ENCODE results near the gene SOWAHA.

The SOWAHA gene

GRCh38 chr5:132778856-132779255 is 34.2 kb upstream of the SOWAHA start:
- TF ChIP-seq ZFX (IDR thresholded peaks at IDR 0.05; ENCODE audit: borderline replicate concordance), result no peak
- TF ChIP-seq, protein P1, sequence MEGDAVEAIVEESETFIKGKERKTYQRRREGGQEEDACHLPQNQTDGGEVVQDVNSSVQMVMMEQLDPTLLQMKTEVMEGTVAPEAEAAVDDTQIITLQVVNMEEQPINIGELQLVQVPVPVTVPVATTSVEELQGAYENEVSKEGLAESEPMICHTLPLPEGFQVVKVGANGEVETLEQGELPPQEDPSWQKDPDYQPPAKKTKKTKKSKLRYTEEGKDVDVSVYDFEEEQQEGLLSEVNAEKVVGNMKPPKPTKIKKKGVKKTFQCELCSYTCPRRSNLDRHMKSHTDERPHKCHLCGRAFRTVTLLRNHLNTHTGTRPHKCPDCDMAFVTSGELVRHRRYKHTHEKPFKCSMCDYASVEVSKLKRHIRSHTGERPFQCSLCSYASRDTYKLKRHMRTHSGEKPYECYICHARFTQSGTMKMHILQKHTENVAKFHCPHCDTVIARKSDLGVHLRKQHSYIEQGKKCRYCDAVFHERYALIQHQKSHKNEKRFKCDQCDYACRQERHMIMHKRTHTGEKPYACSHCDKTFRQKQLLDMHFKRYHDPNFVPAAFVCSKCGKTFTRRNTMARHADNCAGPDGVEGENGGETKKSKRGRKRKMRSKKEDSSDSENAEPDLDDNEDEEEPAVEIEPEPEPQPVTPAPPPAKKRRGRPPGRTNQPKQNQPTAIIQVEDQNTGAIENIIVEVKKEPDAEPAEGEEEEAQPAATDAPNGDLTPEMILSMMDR (IDR thresholded peaks at IDR 0.05), result no peak
- H3K27ac ChIP-seq, result no peak overlapping the region

DNA sequence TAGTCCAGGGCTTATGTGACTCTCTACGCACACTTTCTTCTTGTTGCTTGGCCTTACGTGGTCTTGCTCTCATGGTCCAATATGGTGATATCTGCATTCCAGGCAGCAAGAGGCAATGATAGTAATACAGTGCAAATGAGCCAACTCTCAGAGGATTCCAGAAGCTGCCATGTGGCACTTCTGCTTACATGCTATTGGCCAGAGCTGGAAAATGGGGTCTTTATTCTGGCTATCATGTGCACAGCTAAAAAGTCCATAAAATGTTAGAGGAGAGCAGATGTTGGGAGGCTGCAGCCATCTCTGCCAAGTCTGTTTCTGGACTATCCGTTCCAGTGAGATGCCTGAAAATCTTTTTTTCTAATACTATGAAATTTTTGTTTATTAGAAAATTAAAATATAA is 33.1 kb upstream of the SOWAHA start:
- no peak overlapping the region for H3K27ac ChIP-seq

GRCh38 chr5:132780577-132780976 is 32.5 kb upstream of the SOWAHA start:
- H3K27ac ChIP-seq, result no peak overlapping the region
- TF ChIP-seq ZFX (IDR thresholded peaks at IDR 0.05; ENCODE audit: borderline replicate concordance), result no peak
- TF ChIP-seq, protein P1 (IDR thresholded peaks at IDR 0.05), result no peak

More for the DNA sequence above, 33.1 kb upstream of the SOWAHA start:
- TF ChIP-seq, protein P1 (IDR thresholded peaks at IDR 0.05), result no peak
- no peak for TF ChIP-seq ZFX (IDR thresholded peaks at IDR 0.05; ENCODE audit: borderline replicate concordance)

DNA sequence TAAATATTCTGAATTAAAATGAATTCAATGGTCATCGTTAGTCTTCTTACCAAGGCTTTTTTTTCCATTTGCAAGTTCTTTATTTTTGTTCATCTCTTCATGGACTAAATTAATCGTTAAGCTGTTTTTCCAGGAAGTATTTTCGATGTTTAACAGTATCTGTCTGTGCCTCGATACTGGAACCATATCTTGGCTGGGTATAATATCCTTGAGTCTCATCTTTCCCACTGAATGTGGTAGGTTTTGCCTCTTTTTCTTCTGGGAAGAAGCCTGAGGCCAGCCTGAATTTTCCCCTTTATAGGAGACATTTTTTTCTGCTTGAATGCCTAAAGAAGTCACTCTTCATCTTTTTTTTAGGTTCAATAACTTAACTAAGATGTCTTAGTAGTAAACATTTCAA is 32.1 kb upstream of the SOWAHA start:
- TF ChIP-seq ZFX (IDR thresholded peaks at IDR 0.05; ENCODE audit: borderline replicate concordance), result no peak
- TF ChIP-seq, protein P1 (IDR thresholded peaks at IDR 0.05), result no peak
- no peak overlapping the region for H3K27ac ChIP-seq

DNA sequence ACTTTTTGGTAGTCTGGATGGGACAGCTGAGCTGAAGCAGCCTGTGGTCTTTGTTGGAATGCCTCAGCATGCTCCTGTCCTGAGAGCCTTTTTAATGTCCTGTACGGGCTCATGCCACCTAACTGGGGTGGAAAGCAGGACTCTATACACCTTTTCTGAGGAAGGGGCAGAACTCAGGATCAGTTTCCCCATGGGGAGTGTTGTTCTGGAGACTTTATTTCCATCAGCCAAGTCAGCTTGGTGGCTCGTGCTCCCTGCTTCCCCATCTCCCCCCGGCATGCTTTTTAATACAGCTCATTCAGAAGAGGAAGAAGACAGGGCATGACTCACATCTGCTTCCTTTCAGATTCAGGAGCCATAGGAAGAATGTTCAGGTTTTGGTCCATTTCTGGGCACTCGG is 31.0 kb upstream of the SOWAHA start:
- TF ChIP-seq, protein P1 (IDR thresholded peaks at IDR 0.05), result no peak
- no peak for TF ChIP-seq ZFX (IDR thresholded peaks at IDR 0.05; ENCODE audit: borderline replicate concordance)
- H3K27ac ChIP-seq, result no peak overlapping the region

DNA sequence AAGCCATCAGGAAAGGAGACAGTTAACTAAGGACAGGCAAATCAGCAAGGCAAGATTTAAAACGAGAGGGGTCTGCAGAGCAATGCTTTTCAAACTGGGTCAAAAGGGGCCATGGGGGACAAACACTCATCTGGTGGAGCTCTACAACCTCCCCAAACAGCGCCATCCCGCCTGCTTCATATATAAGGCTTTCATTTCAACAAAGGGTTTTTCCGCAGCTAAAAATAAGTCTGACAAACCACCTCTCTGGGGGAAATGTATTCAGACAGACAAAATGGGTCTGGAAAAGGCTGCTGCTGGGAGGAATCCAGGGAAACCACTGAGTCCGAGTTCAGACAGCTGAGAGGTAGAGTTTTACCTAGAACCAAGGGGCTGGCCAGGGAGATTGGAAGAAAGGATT is 27.7 kb upstream of the SOWAHA start:
- H3K27ac ChIP-seq, result no peak overlapping the region
- TF ChIP-seq ZFX (IDR thresholded peaks at IDR 0.05; ENCODE audit: borderline replicate concordance), result no peak
- TF ChIP-seq, protein P1 (IDR thresholded peaks at IDR 0.05), result no peak

GRCh38 chr5:132785864-132786263 is 27.2 kb upstream of the SOWAHA start:
- TF ChIP-seq, protein P1 (IDR thresholded peaks at IDR 0.05), result no peak
- TF ChIP-seq ZFX (IDR thresholded peaks at IDR 0.05; ENCODE audit: borderline replicate concordance), result no peak
- H3K27ac ChIP-seq, result no peak overlapping the region
